ENCODE measurements around the gene IFT80. TPM values are rescaled to one million over a fixed set of nuclear protein-coding genes. Genes with fewer than 3 reads are reported as not detected.

Gene IFT80
- total and polyA plus RNA-seq, 2 experiments from 2014 or later, result 13.5 to 43.3 TPM

GRCh38 chr3:160286231-160286630 is 112.8 kb downstream of the IFT80 start:
- WGBS (ENCODE audit: low lambda C conversion rate, missing lambda C conversion rate), result 100% methylated on average over 1 of the region's 1 CpG
- TF ChIP-seq EZH2 (IDR thresholded peaks at IDR 0.05; ENCODE audit: borderline replicate concordance) (no peak), CTCF (IDR thresholded peaks at IDR 0.05; ENCODE audit: poor library complexity) (no peak), EZH2phosphoT487 (IDR thresholded peaks at IDR 0.05; ENCODE audit: low read depth, severe bottlenecking, unreplicated experiment) (no peak)
- Histone ChIP-seq H3K9me2 (replicated peaks; ENCODE audit: insufficient read depth) (no peaks in the 10 kb centered on the region), H3K4me3 (no peak overlapping the region), H3K4me2 (no peak overlapping the region), H3K27ac (no peak overlapping the region), H2AFZ (no peak overlapping the region), H3K27me3 (no peaks in the 10 kb centered on the region), H3K36me3 (replicated peaks; ENCODE audit: insufficient read depth, low read depth) (no peaks in the 10 kb centered on the region), H4K20me1 (ENCODE audit: insufficient read depth, poor library complexity, severe bottlenecking) (no peaks in the 10 kb centered on the region), H3K9me3 (ENCODE audit: low read depth) (no peaks in the 10 kb centered on the region), H3K79me2 (no peaks in the 10 kb centered on the region), H3K4me1 (ENCODE audit: insufficient read depth) (peaks cover 7% of the 10 kb centered on the region)
- DNase-seq (ENCODE audit: low spot score), result no peak

- Histone ChIP-seq H2AFZ (no peak overlapping the region), H3K79me2 (no peaks in the 10 kb centered on the region), H3K9me2 (replicated peaks; ENCODE audit: insufficient read depth) (no peaks in the 10 kb centered on the region), H3K27ac (no peak overlapping the region), H3K4me2 (no peak overlapping the region), H3K4me1 (ENCODE audit: insufficient read depth) (no peaks in the 10 kb centered on the region), H3K27me3 (no peaks in the 10 kb centered on the region), H3K4me3 (no peak overlapping the region), H3K9me3 (ENCODE audit: low read depth) (no peaks in the 10 kb centered on the region), H4K20me1 (ENCODE audit: insufficient read depth, poor library complexity, severe bottlenecking) (no peaks in the 10 kb centered on the region), H3K36me3 (replicated peaks; ENCODE audit: insufficient read depth, low read depth) (no peaks in the 10 kb centered on the region)
- TF ChIP-seq EZH2 (IDR thresholded peaks at IDR 0.05; ENCODE audit: borderline replicate concordance) (no peak), EZH2phosphoT487 (IDR thresholded peaks at IDR 0.05; ENCODE audit: low read depth, severe bottlenecking, unreplicated experiment) (no peak), CTCF (IDR thresholded peaks at IDR 0.05; ENCODE audit: poor library complexity) (no peak)
- DNase-seq (ENCODE audit: low spot score), result no peak
- WGBS (ENCODE audit: low lambda C conversion rate, missing lambda C conversion rate), result 89% methylated on average over 1 of the region's 1 CpG
Observed at GRCh38 chr3:160280836-160281235, 118.2 kb downstream of the IFT80 start.

GRCh38 chr3:160279657-160280056 is 119.4 kb downstream of the IFT80 start:
- no peak for DNase-seq (ENCODE audit: low spot score)
- Histone ChIP-seq H3K27ac (no peak overlapping the region), H3K79me2 (no peaks in the 10 kb centered on the region), H2AFZ (no peak overlapping the region), H3K4me3 (no peak overlapping the region), H4K20me1 (ENCODE audit: insufficient read depth, poor library complexity, severe bottlenecking) (no peaks in the 10 kb centered on the region), H3K4me1 (ENCODE audit: insufficient read depth) (no peaks in the 10 kb centered on the region), H3K36me3 (replicated peaks; ENCODE audit: insufficient read depth, low read depth) (no peaks in the 10 kb centered on the region), H3K9me3 (ENCODE audit: low read depth) (no peaks in the 10 kb centered on the region), H3K27me3 (no peaks in the 10 kb centered on the region), H3K4me2 (no peak overlapping the region), H3K9me2 (replicated peaks; ENCODE audit: insufficient read depth) (no peaks in the 10 kb centered on the region)
- TF ChIP-seq EZH2phosphoT487 (IDR thresholded peaks at IDR 0.05; ENCODE audit: low read depth, severe bottlenecking, unreplicated experiment) (no peak), CTCF (IDR thresholded peaks at IDR 0.05; ENCODE audit: poor library complexity) (no peak), EZH2 (IDR thresholded peaks at IDR 0.05; ENCODE audit: borderline replicate concordance) (no peak)
- WGBS (ENCODE audit: low lambda C conversion rate, missing lambda C conversion rate), result 70% methylated on average over 2 of the region's 2 CpGs

- no peaks in the 10 kb centered on the region for H3K4me1 ChIP-seq (ENCODE audit: insufficient read depth)
- WGBS (ENCODE audit: low lambda C conversion rate, missing lambda C conversion rate), result 95% methylated on average over 3 of the region's 3 CpGs
Observed at GRCh38 chr3:160278210-160278609, 120.8 kb downstream of the IFT80 start.

More at GRCh38 chr3:160278210-160278609, 120.8 kb downstream of the IFT80 start:
- Histone ChIP-seq H2AFZ (no peak overlapping the region), H3K4me3 (no peak overlapping the region), H3K79me2 (no peaks in the 10 kb centered on the region), H3K27ac (no peak overlapping the region), H3K27me3 (no peaks in the 10 kb centered on the region), H3K4me2 (no peak overlapping the region), H3K9me2 (replicated peaks; ENCODE audit: insufficient read depth) (no peaks in the 10 kb centered on the region), H3K9me3 (ENCODE audit: low read depth) (no peaks in the 10 kb centered on the region), H3K36me3 (replicated peaks; ENCODE audit: insufficient read depth, low read depth) (no peaks in the 10 kb centered on the region), H4K20me1 (ENCODE audit: insufficient read depth, poor library complexity, severe bottlenecking) (no peaks in the 10 kb centered on the region)
- TF ChIP-seq EZH2 (IDR thresholded peaks at IDR 0.05; ENCODE audit: borderline replicate concordance), result no peak
- TF ChIP-seq CTCF (IDR thresholded peaks at IDR 0.05; ENCODE audit: poor library complexity), result no peak
- DNase-seq (ENCODE audit: low spot score), result no peak
